GM06990 (cell line): ENCODE results near the gene SERPINB6.

ENCODE experiments used
- DNase-seq: peaks from one replicate; pipeline ENCODE4 v3.0.0-alpha.2; 2011; ENCODE audit not compliant: insufficient read length; ENCODE audit errors: extremely low read depth
- H3K27me3 ChIP-seq: replicated peaks from 2 replicates; pipeline ENCODE4 v1.6.0; 2011; ENCODE audit warnings: low read length; ENCODE audit not compliant: control insufficient read depth, insufficient read depth
- H3K36me3 ChIP-seq: 2 replicates; pipeline ENCODE4 v1.5.1; 2011; ENCODE audit warnings: low read length; ENCODE audit not compliant: control insufficient read depth, insufficient read depth
- H3K4me3 ChIP-seq: replicated peaks from 2 replicates; pipeline ENCODE4 v1.5.1; 2011; ENCODE audit warnings: low read depth, mild to moderate bottlenecking, control low read depth, low read length
- CTCF ChIP-seq: IDR thresholded peaks from 2 replicates; pipeline ENCODE4 v1.5.1; 2011; ENCODE audit warnings: low read length, control low read depth, mild to moderate bottlenecking, inconsistent platforms; ENCODE audit not compliant: insufficient read depth, poor library complexity, severe bottlenecking

SERPINB6 gene

GRCh38 chr6:2960935-2961334 is 10.4 kb downstream of the SERPINB6 start:
- H3K4me3 ChIP-seq = no peak overlapping the region
- no peak for DNase-seq
- H3K27me3 ChIP-seq = peaks cover 4% of the 10 kb centered on the region
- no peaks in the 10 kb centered on the region for H3K36me3 ChIP-seq
- TF ChIP-seq CTCF = no peak

- no peaks in the 10 kb centered on the region for H3K36me3 ChIP-seq
- no peak for TF ChIP-seq CTCF
- H3K27me3 ChIP-seq = peaks cover 4% of the 10 kb centered on the region
- H3K4me3 ChIP-seq = no peak overlapping the region
- DNase-seq = no peak
Measured at GRCh38 chr6:2959909-2960719, 11.3 kb downstream of the SERPINB6 start.

GRCh38 chr6:2958776-2959175 is 12.6 kb downstream of the SERPINB6 start:
- Histone ChIP-seq H3K27me3 (peaks cover 4% of the 10 kb centered on the region), H3K36me3 (no peaks in the 10 kb centered on the region), H3K4me3 (no peak overlapping the region)
- no peak for DNase-seq
- no peak for TF ChIP-seq CTCF

GRCh38 chr6:2958331-2958711 is 13.0 kb downstream of the SERPINB6 start:
- Histone ChIP-seq H3K27me3 (peaks cover 4% of the 10 kb centered on the region), H3K36me3 (no peaks in the 10 kb centered on the region), H3K4me3 (no peak overlapping the region)
- TF ChIP-seq CTCF = no peak
- no peak for DNase-seq

- Histone ChIP-seq H3K4me3 (no peak overlapping the region), H3K27me3 (peaks cover 4% of the 10 kb centered on the region), H3K36me3 (no peaks in the 10 kb centered on the region)
- no peak for TF ChIP-seq CTCF
- DNase-seq = no peak
Measured at GRCh38 chr6:2957696-2958330, 13.6 kb downstream of the SERPINB6 start.
